GM19193 (cell line): ENCODE measurements around the gene PHLPP2.

Source experiments
- POLR2A ChIP-seq: IDR thresholded peaks from 4 replicates; pipeline ENCODE4 v1.6.1; 2011; ENCODE audit not compliant: insufficient read depth, insufficient read length; ENCODE audit errors: extremely low read depth

Gene PHLPP2

DNA sequence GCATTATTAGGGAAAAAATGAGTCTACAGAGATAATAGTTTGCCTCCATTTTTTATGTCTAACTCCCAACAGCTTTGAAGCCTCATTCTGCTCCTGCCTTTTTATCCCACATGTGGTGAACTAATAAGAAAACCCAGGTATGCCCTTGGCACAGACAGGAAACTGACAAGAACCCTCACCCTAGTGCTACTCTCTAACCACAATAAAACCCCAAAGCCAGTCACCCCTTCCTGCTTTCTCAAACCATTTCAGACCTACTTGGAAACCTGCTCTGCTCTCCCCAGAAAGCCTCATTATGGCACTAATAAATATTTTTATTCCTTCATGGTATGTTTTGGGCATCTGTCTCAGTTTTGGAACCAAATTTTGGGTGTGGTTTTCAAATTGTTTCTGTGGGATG lies 102.4 kb downstream of the PHLPP2 start:
- no peak for TF ChIP-seq POLR2A

DNA sequence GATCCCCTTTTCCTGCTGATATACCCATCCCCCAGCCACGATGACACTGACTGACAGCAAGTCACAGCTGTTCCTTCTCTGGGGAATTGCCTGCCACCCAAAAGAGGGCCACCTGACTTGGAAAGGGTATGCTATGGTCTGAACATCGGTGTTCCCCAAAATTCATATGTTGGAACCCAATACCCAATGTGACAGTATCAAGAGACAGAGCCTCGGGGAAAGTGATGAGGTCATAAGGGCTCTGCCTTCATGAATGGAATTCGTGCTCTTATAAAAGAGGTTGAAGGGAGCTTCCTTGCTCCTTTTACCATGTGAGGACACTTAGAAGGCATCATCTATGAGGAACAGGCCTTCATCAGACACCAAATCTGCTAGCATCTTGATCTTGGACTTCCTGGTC lies 106.1 kb downstream of the PHLPP2 start:
- TF ChIP-seq POLR2A, result no peak

DNA sequence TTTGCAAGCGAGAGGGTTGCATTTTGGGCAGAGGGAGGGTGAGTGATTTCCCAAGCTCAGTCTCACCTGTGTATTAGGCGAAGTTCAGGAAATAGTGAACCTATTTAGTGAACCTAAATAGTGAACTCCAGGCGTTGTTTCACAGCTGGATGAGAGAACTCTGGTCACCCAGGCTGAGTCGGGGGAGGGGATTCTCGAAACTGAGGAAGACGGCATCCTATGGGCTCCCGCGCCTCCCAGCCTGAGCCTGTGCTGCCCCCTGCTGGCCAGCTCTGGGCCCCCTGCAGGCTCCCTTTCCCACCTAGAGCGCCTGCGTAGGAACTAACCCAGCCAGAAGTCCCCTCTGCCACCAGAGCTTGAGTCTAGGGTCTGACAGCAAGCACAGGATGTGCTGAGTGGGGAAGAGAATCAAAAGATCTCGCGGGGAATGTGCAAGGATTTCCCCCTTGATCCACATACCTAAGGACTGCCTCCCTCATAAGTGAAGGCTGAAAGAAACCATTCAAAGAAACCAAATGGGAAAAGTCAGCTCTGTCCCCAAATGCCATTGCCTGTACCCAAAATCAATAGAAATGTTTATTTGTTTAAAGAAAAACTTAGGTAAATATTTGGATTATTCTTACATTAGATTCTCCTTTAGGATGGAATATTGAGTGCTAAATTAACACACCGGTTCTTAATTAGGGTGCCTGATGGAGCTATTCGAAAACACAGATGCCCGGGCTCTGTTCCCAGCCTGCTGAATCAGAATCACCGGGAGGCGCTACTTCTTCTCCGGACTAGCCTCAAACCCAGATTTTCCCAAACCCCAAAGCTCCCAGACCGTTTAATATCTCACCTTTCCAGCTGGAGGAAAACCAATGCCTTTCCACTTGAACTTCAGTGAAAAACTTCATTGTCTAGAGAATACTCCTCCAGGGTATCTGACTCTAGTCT lies 113.3 kb downstream of the PHLPP2 start:
- TF ChIP-seq POLR2A, result no peak

DNA sequence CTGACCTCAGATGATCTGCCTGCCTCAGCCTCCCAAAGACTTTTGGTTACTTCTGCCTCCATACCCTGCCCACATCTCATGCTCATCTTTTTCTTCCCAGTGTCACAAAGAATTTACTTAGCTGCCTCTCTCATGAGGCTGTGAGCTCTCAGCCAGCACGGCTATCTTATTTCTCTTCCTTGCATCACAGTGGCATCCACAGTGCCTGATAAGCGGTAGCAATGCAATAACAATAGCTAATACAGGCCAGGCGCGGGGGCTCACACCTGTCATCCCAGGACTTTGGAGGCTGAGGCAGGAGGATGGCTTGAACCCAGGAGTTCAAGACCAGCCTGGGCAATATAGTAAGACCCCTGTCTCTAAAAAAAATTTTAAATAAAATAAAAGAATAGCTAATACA lies 114.1 kb downstream of the PHLPP2 start:
- TF ChIP-seq POLR2A, result no peak

DNA sequence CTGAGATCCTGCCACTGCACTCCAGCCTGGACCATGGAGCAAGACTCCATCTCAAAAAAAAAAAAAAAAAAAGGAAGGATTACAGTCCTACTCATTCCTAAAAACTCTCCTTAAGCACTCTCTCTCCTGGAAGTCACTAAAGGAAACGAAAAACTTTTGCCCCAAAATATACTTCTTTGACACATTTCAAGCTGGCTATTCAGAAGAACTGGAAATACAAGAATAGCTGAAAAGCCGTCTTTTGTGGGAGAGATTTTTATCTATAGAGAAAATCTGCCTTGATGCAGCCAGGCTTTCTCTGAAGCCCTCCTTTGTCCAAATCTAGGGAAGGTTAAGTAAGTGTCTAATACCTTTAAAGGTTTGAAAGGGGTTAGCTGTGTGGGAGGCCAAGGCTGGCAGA lies 115.4 kb downstream of the PHLPP2 start:
- TF ChIP-seq POLR2A, result no peak

DNA sequence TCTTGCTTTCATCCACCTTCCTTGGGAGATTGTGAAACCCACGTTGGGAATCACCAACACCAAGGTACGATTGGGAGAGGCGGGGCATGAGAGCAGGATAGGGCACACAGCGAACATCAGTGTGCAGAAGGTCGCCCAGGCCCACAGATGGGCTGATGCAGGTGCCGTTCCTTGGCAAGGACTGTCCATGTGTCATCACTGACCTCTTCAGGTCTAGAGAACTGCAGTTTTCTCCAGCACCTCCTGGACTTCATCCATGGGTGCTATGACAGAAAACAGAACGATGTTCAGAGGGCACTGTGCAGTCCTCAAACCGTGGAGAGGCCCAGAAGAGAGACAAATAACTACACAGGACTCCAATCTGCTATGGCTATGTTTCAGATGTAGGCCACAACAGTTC lies 123.7 kb downstream of the PHLPP2 start:
- TF ChIP-seq POLR2A, result no peak
